NCI-H69 (cell line): Measurements from ENCODE around the gene MEX3D.

Source experiments
- DNase-seq: peaks from one replicate; lab custom pipeline; 2025; lab: John Stamatoyannopoulos, UW

The MEX3D gene

GRCh38 chr19:1568320-1569019 is at the start of gene MEX3D:
Gene MEX3D (minus strand): TSS chr19:1568325. CDS start chr19:1568058, 267 bp downstream.
- DNase-seq, result peak; percentile 92

- no peak for DNase-seq
Observed at GRCh38 chr19:1616875-1617274, 48.8 kb upstream of the MEX3D start.

- no peak for DNase-seq
Observed at GRCh38 chr19:1616396-1616795, 48.3 kb upstream of the MEX3D start.

GRCh38 chr19:1615156-1615765 is 47.1 kb upstream of the MEX3D start:
- DNase-seq, result no peak

- DNase-seq, result no peak
Observed at GRCh38 chr19:1613808-1614570, 45.9 kb upstream of the MEX3D start.

GRCh38 chr19:1613146-1613545 is 45.0 kb upstream of the MEX3D start:
- DNase-seq, result no peak

- DNase-seq, result no peak
Observed at GRCh38 chr19:1612114-1613086, 44.3 kb upstream of the MEX3D start.

- DNase-seq, result no peak
Observed at GRCh38 chr19:1611353-1611752, 43.2 kb upstream of the MEX3D start.

GRCh38 chr19:1610579-1610978 is 42.5 kb upstream of the MEX3D start:
- DNase-seq, result no peak

- DNase-seq, result no peak
Observed at GRCh38 chr19:1609680-1610474, 41.8 kb upstream of the MEX3D start.

- peak; percentile 9 for DNase-seq
Observed at GRCh38 chr19:1609103-1609396, 40.9 kb upstream of the MEX3D start.

- DNase-seq, result no peak
Observed at GRCh38 chr19:1608359-1609102, 40.4 kb upstream of the MEX3D start.

- DNase-seq, result no peak
Observed at GRCh38 chr19:1606138-1606651, 38.1 kb upstream of the MEX3D start.

- peak; percentile 98 for DNase-seq
Observed at GRCh38 chr19:1605236-1606137, 37.4 kb upstream of the MEX3D start, which contains the start of gene UQCR11. Gene UQCR11 (minus strand): TSS chr19:1605462. CDS start chr19:1605409, 53 bp downstream.

GRCh38 chr19:1602091-1602707 is 34.1 kb upstream of the MEX3D start:
- peak; percentile 12 for DNase-seq

- DNase-seq, result no peak
Observed at GRCh38 chr19:1601613-1602064, 33.5 kb upstream of the MEX3D start.

GRCh38 chr19:1599460-1599846 is 31.3 kb upstream of the MEX3D start:
- DNase-seq, result no peak

GRCh38 chr19:1598777-1599459 is 30.8 kb upstream of the MEX3D start:
- no peak for DNase-seq
